GM23338 (cell line): ENCODE data around the gene MMS19. TPM values are rescaled to one million over a fixed set of nuclear protein-coding genes. Genes with fewer than 3 reads are reported as not detected.
A peak's percentile ranks its signal among the peaks of the same experiment; 100 is the strongest.

ENCODE experiments used
- ATAC-seq: fragments of 200-7000 bp; cut with Tn5 transposase; 3 replicates; pipeline ENCODE4 v1.9.1; 2020
- DNase-seq: peaks from one replicate; pipeline ENCODE4 v3.0.0-alpha.2; 2015; ENCODE audit warnings: low spot score
- H2AFZ ChIP-seq: fragments of 200-600 bp; sonication (generic); 2 replicates; pipeline ENCODE4 v1.8.0; 2016; ENCODE audit warnings: antibody characterized with exemption, mild to moderate bottlenecking, moderate library complexity
- H3F3A ChIP-seq: fragments of 200-600 bp; sonication (generic); replicated peaks from 2 replicates; pipeline ENCODE4 v1.8.0; 2017; ENCODE audit warnings: antibody characterized with exemption, mixed run types, low read depth
- H3K27ac ChIP-seq: fragments of 200-600 bp; sonication (generic); 2 replicates; pipeline ENCODE4 v1.6.1; 2016; ENCODE audit warnings: low read depth
- H3K27me3 ChIP-seq: fragments of 200-600 bp; sonication (generic); 2 replicates; pipeline ENCODE4 v1.8.0; 2016; ENCODE audit warnings: mild to moderate bottlenecking, mixed run types, moderate library complexity; ENCODE audit not compliant: insufficient read depth
- H3K36me3 ChIP-seq: fragments of 200-600 bp; sonication (generic); 2 replicates; pipeline ENCODE4 v1.8.0; 2016; ENCODE audit warnings: mild to moderate bottlenecking; ENCODE audit not compliant: insufficient read depth
- H3K4me1 ChIP-seq: fragments of 200-600 bp; sonication (generic); 2 replicates; pipeline ENCODE4 v1.8.0; 2016; ENCODE audit warnings: mild to moderate bottlenecking, moderate library complexity; ENCODE audit not compliant: insufficient read depth
- H3K4me2 ChIP-seq: fragments of 200-600 bp; sonication (generic); 2 replicates; pipeline ENCODE4 v1.7.1; 2017; ENCODE audit warnings: mixed run types
- H3K4me3 ChIP-seq: fragments of 200-600 bp; sonication (generic); 2 replicates; pipeline ENCODE4 v1.6.1; 2016; ENCODE audit warnings: mixed run types
- H3K79me2 ChIP-seq: fragments of 200-600 bp; sonication (generic); replicated peaks from 2 replicates; pipeline ENCODE4 v1.8.0; 2017; ENCODE audit warnings: mild to moderate bottlenecking; ENCODE audit not compliant: insufficient read depth
- H3K9me2 ChIP-seq: fragments of 200-600 bp; sonication (generic); 2 replicates; pipeline ENCODE4 v1.8.0; 2017; ENCODE audit not compliant: insufficient read depth
- H4K20me1 ChIP-seq: fragments of 200-600 bp; sonication (generic); replicated peaks from 2 replicates; pipeline ENCODE4 v1.8.0; 2017; ENCODE audit warnings: mild to moderate bottlenecking; ENCODE audit not compliant: insufficient read depth
- H3K27ac Mint-ChIP-seq: 2 replicates; pipeline ENCODE4 v1.8.0; 2020; ENCODE audit warnings: inconsistent platforms, mild to moderate bottlenecking, moderate library complexity, mixed read lengths
- H3K27me3 Mint-ChIP-seq: 3 replicates; pipeline ENCODE4 v1.8.0; 2022; ENCODE audit warnings: low read depth, mild to moderate bottlenecking, moderate library complexity, mixed read lengths, inconsistent platforms; ENCODE audit not compliant: insufficient read depth, poor library complexity
- H3K36me3 Mint-ChIP-seq: 3 replicates; pipeline ENCODE4 v1.8.0; 2021; ENCODE audit warnings: low read depth, mild to moderate bottlenecking, inconsistent platforms, moderate library complexity, mixed read lengths
- H3K4me1 Mint-ChIP-seq: 3 replicates; pipeline ENCODE4 v1.8.0; 2020; ENCODE audit warnings: mild to moderate bottlenecking, inconsistent platforms, mixed read lengths
- H3K4me3 Mint-ChIP-seq: 3 replicates; pipeline ENCODE4 v1.8.0; 2021; ENCODE audit warnings: moderate library complexity, mild to moderate bottlenecking, inconsistent platforms, mixed read lengths
- H3K9me3 Mint-ChIP-seq: 3 replicates; pipeline ENCODE4 v1.8.0; 2020; ENCODE audit warnings: moderate library complexity, mild to moderate bottlenecking, inconsistent platforms, mixed read lengths
- CREB1 ChIP-seq: fragments of 250-450 bp; sonication (Bioruptor Pico); IDR thresholded peaks from 2 replicates; pipeline ENCODE4 v1.5.0; 2020; ENCODE audit warnings: low read depth, mild to moderate bottlenecking, moderate library complexity
- EZH2phosphoT487 ChIP-seq: fragments of 200-600 bp; sonication (generic); IDR thresholded peaks from one replicate; pipeline ENCODE4 v1.8.1; 2018; ENCODE audit warnings: antibody characterized with exemption; ENCODE audit not compliant: unreplicated experiment
- NANOG ChIP-seq: IDR thresholded peaks from 2 replicates; pipeline ENCODE4 v1.6.1; 2016; ENCODE audit warnings: antibody characterized with exemption, borderline replicate concordance
- STAT1 ChIP-seq: IDR thresholded peaks from one replicate; pipeline ENCODE4 v1.6.1; 2016; ENCODE audit warnings: antibody characterized with exemption; ENCODE audit not compliant: unreplicated experiment
- polyA plus RNA-seq: library from polyadenylated mRNA; unstranded; fragments of >200 nt; fragmentation: Nextera tagmentation; extraction: Ambion mirVana; gene quantifications from 2 replicates; pipeline ENCODE4 v1.2.1, GENCODE V29; 2016
- total RNA-seq: library from RNA; depleted of rRNA; stranded (reverse); fragments of >200 nt; shearing (Covaris generic); gene quantifications from 2 replicates; pipeline ENCODE4 v1.2.3, GENCODE V29; 2014
- TF ChIP-seq, protein P1 (sequence below): fragments of 250-450 bp; sonication (Bioruptor Pico); IDR thresholded peaks from 2 replicates; pipeline ENCODE4 v1.5.0; 2020; ENCODE audit warnings: mild to moderate bottlenecking, moderate library complexity
- TF ChIP-seq, protein P2 (sequence below): IDR thresholded peaks from one replicate; pipeline ENCODE4 v1.6.1; 2018; ENCODE audit warnings: antibody characterized with exemption; ENCODE audit not compliant: unreplicated experiment
- TF ChIP-seq, protein P3 (sequence below): IDR thresholded peaks from 2 replicates; pipeline ENCODE4 v1.6.1; 2016; ENCODE audit warnings: antibody characterized with exemption

Gene MMS19
- total and polyA plus RNA-seq, 2 experiments from 2014 or later: 81.5 to 252 TPM

DNA sequence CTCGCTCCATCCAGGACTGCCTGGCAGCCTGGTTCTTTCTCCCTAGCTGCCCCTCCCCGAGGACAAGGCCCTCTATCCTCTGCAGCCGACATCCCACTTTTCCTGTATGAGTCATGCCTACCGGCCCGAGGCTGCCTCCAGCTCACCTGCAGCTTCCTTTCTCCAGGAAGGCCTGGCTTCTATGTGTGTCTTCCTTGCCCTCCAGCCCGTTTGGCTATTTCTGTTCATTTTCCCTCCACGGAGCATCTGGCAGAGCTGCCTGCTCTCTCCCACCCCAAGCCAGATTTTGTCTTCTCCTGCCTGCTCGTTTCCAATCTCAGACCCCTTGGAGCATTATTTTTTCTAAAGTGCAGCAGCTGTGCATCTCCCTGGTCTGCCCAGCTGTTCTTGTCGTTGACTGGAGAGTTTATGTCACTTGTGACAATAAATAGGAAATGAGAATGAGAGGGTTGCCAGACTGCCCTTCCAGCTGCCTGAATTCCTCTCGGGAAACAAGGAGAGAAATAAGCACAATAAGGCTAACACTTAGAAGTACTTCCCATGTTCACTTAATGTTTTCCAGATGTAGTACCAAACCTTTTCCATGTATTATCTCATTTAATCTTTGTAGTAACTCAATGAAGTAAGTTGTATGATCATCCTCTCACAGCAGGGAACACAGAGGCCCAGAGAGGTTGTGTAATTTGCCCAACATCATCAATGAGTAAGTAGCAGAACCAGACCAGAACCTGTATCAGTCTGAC lies 20.2 kb upstream of the MMS19 start:
- Histone ChIP-seq H3K4me3 (no peak overlapping the region), H3K4me2 (peak overlapping the region; percentile 48; the same call in 1 of the 2 replicates), H3K79me2 (peaks cover 57% of the 10 kb centered on the region), H3K9me2 (no peaks in the 10 kb centered on the region), H3K36me3 (no peaks in the 10 kb centered on the region), H3K27ac (no peak overlapping the region), H3F3A (no peaks in the 10 kb centered on the region), H3K4me1 (peaks cover 31% of the 10 kb centered on the region), H4K20me1 (peaks cover 19% of the 10 kb centered on the region), H3K27me3 (no peaks in the 10 kb centered on the region), H2AFZ (no peak overlapping the region)
- Mint-ChIP-seq H3K4me1 (peaks cover 40% of the 10 kb centered on the region), H3K36me3 (no peaks in the 10 kb centered on the region), H3K4me3 (no peak overlapping the region; the same call in 2 of the 3 replicates), H3K27me3 (peaks cover 11% of the 10 kb centered on the region), H3K9me3 (no peaks in the 10 kb centered on the region), H3K27ac (peak overlapping the region; percentile 19)
- ATAC-seq (peak; percentile 22; the same call in 2 of the 3 replicates), DNase-seq (peak; percentile 50)
- TF ChIP-seq STAT1: no peak
- TF ChIP-seq EZH2phosphoT487: no peak
- no peak for TF ChIP-seq NANOG
- TF ChIP-seq, protein P1, sequence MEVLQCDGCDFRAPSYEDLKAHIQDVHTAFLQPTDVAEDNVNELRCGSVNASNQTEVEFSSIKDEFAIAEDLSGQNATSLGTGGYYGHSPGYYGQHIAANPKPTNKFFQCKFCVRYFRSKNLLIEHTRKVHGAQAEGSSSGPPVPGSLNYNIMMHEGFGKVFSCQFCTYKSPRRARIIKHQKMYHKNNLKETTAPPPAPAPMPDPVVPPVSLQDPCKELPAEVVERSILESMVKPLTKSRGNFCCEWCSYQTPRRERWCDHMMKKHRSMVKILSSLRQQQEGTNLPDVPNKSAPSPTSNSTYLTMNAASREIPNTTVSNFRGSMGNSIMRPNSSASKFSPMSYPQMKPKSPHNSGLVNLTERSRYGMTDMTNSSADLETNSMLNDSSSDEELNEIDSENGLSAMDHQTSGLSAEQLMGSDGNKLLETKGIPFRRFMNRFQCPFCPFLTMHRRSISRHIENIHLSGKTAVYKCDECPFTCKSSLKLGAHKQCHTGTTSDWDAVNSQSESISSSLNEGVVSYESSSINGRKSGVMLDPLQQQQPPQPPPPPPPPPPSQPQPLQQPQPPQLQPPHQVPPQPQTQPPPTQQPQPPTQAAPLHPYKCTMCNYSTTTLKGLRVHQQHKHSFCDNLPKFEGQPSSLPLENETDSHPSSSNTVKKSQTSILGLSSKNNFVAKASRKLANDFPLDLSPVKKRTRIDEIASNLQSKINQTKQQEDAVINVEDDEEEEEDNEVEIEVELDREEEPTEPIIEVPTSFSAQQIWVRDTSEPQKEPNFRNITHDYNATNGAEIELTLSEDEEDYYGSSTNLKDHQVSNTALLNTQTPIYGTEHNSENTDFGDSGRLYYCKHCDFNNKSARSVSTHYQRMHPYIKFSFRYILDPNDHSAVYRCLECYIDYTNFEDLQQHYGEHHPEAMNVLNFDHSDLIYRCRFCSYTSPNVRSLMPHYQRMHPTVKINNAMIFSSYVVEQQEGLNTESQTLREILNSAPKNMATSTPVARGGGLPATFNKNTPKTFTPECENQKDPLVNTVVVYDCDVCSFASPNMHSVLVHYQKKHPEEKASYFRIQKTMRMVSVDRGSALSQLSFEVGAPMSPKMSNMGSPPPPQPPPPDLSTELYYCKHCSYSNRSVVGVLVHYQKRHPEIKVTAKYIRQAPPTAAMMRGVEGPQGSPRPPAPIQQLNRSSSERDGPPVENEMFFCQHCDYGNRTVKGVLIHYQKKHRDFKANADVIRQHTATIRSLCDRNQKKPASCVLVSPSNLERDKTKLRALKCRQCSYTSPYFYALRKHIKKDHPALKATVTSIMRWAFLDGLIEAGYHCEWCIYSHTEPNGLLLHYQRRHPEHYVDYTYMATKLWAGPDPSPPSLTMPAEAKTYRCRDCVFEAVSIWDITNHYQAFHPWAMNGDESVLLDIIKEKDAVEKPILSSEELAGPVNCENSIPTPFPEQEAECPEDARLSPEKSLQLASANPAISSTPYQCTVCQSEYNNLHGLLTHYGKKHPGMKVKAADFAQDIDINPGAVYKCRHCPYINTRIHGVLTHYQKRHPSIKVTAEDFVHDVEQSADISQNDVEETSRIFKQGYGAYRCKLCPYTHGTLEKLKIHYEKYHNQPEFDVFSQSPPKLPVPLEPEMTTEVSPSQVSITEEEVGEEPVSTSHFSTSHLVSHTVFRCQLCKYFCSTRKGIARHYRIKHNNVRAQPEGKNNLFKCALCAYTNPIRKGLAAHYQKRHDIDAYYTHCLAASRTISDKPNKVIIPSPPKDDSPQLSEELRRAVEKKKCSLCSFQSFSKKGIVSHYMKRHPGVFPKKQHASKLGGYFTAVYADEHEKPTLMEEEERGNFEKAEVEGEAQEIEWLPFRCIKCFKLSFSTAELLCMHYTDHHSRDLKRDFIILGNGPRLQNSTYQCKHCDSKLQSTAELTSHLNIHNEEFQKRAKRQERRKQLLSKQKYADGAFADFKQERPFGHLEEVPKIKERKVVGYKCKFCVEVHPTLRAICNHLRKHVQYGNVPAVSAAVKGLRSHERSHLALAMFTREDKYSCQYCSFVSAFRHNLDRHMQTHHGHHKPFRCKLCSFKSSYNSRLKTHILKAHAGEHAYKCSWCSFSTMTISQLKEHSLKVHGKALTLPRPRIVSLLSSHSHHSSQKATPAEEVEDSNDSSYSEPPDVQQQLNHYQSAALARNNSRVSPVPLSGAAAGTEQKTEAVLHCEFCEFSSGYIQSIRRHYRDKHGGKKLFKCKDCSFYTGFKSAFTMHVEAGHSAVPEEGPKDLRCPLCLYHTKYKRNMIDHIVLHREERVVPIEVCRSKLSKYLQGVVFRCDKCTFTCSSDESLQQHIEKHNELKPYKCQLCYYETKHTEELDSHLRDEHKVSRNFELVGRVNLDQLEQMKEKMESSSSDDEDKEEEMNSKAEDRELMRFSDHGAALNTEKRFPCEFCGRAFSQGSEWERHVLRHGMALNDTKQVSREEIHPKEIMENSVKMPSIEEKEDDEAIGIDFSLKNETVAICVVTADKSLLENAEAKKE (CRISPR knock-in tag): no peak

DNA sequence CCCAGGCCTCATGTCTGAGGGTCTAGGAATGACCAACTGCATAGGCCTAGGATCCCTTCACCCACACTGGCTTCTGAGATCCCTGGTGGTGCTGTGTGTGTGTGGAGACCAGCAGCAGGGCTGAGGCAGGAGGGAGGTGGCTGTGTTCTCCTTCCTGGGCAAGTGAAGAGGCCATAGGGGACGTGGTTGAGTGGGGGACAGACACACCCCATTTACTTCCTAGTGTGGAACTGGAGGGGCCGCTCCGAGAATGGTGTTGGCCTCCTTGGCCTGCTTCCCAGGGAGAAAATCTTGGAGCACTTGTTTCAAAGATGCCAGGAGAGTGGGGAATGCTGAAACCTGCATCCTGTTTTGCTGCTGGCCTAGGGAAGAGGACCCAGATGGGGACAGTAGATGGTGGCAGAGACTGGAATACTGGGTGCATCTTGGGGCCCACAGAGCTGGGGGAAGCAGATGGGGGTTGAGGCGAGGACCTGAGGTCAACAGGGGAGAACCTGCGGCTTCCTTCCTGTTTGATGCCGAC lies 19.6 kb upstream of the MMS19 start:
- no peak for ATAC-seq
- H3K79me2 ChIP-seq: peaks cover 60% of the 10 kb centered on the region
- H4K20me1 ChIP-seq: peaks cover 25% of the 10 kb centered on the region
- Mint-ChIP-seq H3K9me3 (no peaks in the 10 kb centered on the region), H3K27ac (peak overlapping the region; percentile 14; the same call in 1 of the 2 replicates), H3K4me3 (no peak overlapping the region), H3K36me3 (no peaks in the 10 kb centered on the region), H3K4me1 (peaks cover 43% of the 10 kb centered on the region), H3K27me3 (peaks cover 12% of the 10 kb centered on the region)
- peak overlapping the region; percentile 48; the same call in 1 of the 2 replicates for H3K4me2 ChIP-seq
- H3K4me1 ChIP-seq: peaks cover 37% of the 10 kb centered on the region
- H3K4me3 ChIP-seq: no peak overlapping the region
- no peaks in the 10 kb centered on the region for H3F3A ChIP-seq
- no peaks in the 10 kb centered on the region for H3K9me2 ChIP-seq
- H3K36me3 ChIP-seq: no peaks in the 10 kb centered on the region
- 0 out of 2 replicates have a peak overlapping the region, but pooled peaks have one; percentile 55 for H3K27ac ChIP-seq
- DNase-seq: no peak
- H2AFZ ChIP-seq: no peak overlapping the region
- H3K27me3 ChIP-seq: no peaks in the 10 kb centered on the region
- no peak for TF ChIP-seq CREB1 (CRISPR knock-in tag)
- TF ChIP-seq, protein P2, sequence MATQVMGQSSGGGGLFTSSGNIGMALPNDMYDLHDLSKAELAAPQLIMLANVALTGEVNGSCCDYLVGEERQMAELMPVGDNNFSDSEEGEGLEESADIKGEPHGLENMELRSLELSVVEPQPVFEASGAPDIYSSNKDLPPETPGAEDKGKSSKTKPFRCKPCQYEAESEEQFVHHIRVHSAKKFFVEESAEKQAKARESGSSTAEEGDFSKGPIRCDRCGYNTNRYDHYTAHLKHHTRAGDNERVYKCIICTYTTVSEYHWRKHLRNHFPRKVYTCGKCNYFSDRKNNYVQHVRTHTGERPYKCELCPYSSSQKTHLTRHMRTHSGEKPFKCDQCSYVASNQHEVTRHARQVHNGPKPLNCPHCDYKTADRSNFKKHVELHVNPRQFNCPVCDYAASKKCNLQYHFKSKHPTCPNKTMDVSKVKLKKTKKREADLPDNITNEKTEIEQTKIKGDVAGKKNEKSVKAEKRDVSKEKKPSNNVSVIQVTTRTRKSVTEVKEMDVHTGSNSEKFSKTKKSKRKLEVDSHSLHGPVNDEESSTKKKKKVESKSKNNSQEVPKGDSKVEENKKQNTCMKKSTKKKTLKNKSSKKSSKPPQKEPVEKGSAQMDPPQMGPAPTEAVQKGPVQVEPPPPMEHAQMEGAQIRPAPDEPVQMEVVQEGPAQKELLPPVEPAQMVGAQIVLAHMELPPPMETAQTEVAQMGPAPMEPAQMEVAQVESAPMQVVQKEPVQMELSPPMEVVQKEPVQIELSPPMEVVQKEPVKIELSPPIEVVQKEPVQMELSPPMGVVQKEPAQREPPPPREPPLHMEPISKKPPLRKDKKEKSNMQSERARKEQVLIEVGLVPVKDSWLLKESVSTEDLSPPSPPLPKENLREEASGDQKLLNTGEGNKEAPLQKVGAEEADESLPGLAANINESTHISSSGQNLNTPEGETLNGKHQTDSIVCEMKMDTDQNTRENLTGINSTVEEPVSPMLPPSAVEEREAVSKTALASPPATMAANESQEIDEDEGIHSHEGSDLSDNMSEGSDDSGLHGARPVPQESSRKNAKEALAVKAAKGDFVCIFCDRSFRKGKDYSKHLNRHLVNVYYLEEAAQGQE: no peak
- TF ChIP-seq, protein P3, sequence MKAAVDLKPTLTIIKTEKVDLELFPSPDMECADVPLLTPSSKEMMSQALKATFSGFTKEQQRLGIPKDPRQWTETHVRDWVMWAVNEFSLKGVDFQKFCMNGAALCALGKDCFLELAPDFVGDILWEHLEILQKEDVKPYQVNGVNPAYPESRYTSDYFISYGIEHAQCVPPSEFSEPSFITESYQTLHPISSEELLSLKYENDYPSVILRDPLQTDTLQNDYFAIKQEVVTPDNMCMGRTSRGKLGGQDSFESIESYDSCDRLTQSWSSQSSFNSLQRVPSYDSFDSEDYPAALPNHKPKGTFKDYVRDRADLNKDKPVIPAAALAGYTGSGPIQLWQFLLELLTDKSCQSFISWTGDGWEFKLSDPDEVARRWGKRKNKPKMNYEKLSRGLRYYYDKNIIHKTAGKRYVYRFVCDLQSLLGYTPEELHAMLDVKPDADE: no peak
